PC-9 (cell line): ENCODE data around the gene BDKRB1.

Experiments
- CTCF ChIP-seq: fragments of 200-600 bp; sonication (generic); conservative IDR thresholded peaks from 2 replicates; pipeline ENCODE4 v1.6.1; 2017; ENCODE audit warnings: mixed run types, antibody characterized with exemption, mild to moderate bottlenecking, moderate library complexity
- EZH2 ChIP-seq: fragments of 200-600 bp; sonication (generic); IDR thresholded peaks from 2 replicates; pipeline ENCODE4 v1.8.0; 2017; ENCODE audit warnings: antibody characterized with exemption, low read depth

- TF ChIP-seq CTCF (no peak), EZH2 (no peak)
Observed at GRCh38 chr14:96212896-96213295, 43.1 kb upstream of the BDKRB1 start.
